Loucy (cell line): ENCODE measurements around the gene ZDHHC20.

Experiments used
- H2AFZ ChIP-seq: fragments of 200-600 bp; sonication (generic); 2 replicates; pipeline ENCODE4 v1.6.0; 2016; ENCODE audit warnings: antibody characterized with exemption, mild to moderate bottlenecking, low read length, moderate library complexity
- H3F3A ChIP-seq: fragments of 200-600 bp; 2 replicates; pipeline ENCODE4 v1.6.0; 2016; ENCODE audit warnings: antibody characterized with exemption, low read depth, mild to moderate bottlenecking
- H3K27me3 ChIP-seq: fragments of 200-600 bp; sonication (generic); 2 replicates; pipeline ENCODE4 v1.6.1; 2014; ENCODE audit warnings: low read length, mild to moderate bottlenecking; ENCODE audit not compliant: insufficient read depth, poor library complexity, severe bottlenecking
- H3K36me3 ChIP-seq: fragments of 200-600 bp; sonication (generic); 2 replicates; pipeline ENCODE4 v1.6.1; 2016; ENCODE audit warnings: low read length; ENCODE audit not compliant: insufficient read depth
- H3K4me1 ChIP-seq: fragments of 200-600 bp; sonication (generic); 2 replicates; pipeline ENCODE4 v1.5.1; 2014; ENCODE audit warnings: low read length, mild to moderate bottlenecking; ENCODE audit not compliant: insufficient read depth, poor library complexity, severe bottlenecking
- H3K4me2 ChIP-seq: fragments of 200-600 bp; sonication (generic); 2 replicates; pipeline ENCODE4 v1.6.0; 2014; ENCODE audit warnings: antibody characterized with exemption, low read length, low read depth, mild to moderate bottlenecking; ENCODE audit not compliant: poor library complexity, severe bottlenecking
- H3K4me3 ChIP-seq: fragments of 200-600 bp; sonication (generic); 2 replicates; pipeline ENCODE4 v1.5.1; 2014; ENCODE audit warnings: low read length, mild to moderate bottlenecking, mixed read lengths; ENCODE audit not compliant: poor library complexity, severe bottlenecking
- H3K79me2 ChIP-seq: fragments of 200-600 bp; sonication (generic); 2 replicates; pipeline ENCODE4 v1.6.1; 2014; ENCODE audit warnings: low read length; ENCODE audit not compliant: insufficient read depth
- H3K9ac ChIP-seq: fragments of 200-600 bp; sonication (generic); 2 replicates; pipeline ENCODE4 v1.6.0; 2014; ENCODE audit warnings: mild to moderate bottlenecking, low read depth, low read length, moderate library complexity; ENCODE audit not compliant: poor library complexity, severe bottlenecking
- H3K9me2 ChIP-seq: fragments of 200-600 bp; sonication (generic); replicated peaks from 2 replicates; pipeline ENCODE4 v1.6.1; 2016; ENCODE audit warnings: low read depth, low read length, mixed read lengths
- H3K9me3 ChIP-seq: fragments of 200-600 bp; sonication (generic); 2 replicates; pipeline ENCODE4 v1.6.1; 2014; ENCODE audit warnings: mild to moderate bottlenecking, antibody characterized with exemption, low read length, low read depth; ENCODE audit not compliant: insufficient read depth
- H4K20me1 ChIP-seq: fragments of 200-600 bp; sonication (generic); 2 replicates; pipeline ENCODE4 v1.6.0; 2014; ENCODE audit warnings: antibody characterized with exemption, low read length, mild to moderate bottlenecking; ENCODE audit not compliant: insufficient read depth, poor library complexity, severe bottlenecking
- CTCF ChIP-seq: fragments of 200-600 bp; sonication (generic); conservative IDR thresholded peaks from 2 replicates; pipeline ENCODE4 v1.5.1; 2014; ENCODE audit warnings: mild to moderate bottlenecking, antibody characterized with exemption, low read length
- EZH2phosphoT487 ChIP-seq: fragments of 200-600 bp; IDR thresholded peaks from 2 replicates; pipeline ENCODE4 v1.6.1; 2018; ENCODE audit warnings: antibody characterized with exemption, mild to moderate bottlenecking, moderate library complexity, borderline replicate concordance

ZDHHC20 gene

DNA sequence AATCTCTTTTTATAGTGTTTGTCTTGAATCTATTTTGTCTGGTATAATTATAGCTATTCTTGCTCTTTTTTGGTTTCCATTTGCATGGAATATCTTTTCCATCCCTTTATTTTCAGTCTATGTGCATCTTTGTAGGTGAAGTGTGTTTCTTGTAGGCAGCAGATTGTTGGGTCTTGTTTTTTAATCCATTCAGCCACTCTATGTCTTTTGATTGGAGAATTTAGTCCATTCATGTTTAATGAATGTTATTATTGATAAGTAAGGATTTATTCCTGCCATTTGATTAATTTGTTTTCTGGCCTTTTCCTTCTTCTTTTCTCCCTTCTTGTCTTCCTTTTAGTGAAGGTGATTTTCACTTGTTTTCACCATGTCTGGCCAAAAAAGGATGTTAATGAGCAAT lies 11.7 kb upstream of the ZDHHC20 start:
- no peaks in the 10 kb centered on the region for H3K27me3 ChIP-seq
- TF ChIP-seq CTCF (no peak), EZH2phosphoT487 (no peak)

DNA sequence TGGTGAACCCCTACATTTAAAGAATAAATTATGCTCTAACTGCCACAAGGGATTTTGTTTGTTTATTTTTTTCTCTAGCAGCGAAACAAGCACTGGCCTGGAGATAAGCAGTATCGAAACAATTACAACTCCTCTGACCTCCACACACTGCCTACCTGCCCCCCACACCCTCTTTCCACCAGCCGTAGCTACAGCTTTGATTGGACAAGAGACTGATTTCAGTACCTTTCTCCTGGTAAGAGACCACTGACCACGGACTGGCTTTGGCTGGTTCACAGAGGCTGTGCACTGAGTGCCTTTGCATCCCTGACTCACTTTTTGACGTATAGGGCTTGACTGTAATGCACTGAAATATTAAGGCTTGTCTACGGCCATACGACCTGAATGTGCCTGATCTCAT lies 7.4 kb upstream of the ZDHHC20 start:
- TF ChIP-seq CTCF (no peak), EZH2phosphoT487 (no peak)
- Histone ChIP-seq H2AFZ (no peak overlapping the region), H3K4me2 (no peak overlapping the region)

More for the DNA sequence above, 11.7 kb upstream of the ZDHHC20 start:
- Histone ChIP-seq H3K4me2 (no peak overlapping the region), H3K4me1 (no peaks in the 10 kb centered on the region), H3K4me3 (no peak overlapping the region), H3K36me3 (no peaks in the 10 kb centered on the region), H3K9me2 (no peaks in the 10 kb centered on the region), H3K9ac (no peak overlapping the region), H3K79me2 (no peaks in the 10 kb centered on the region), H4K20me1 (no peaks in the 10 kb centered on the region), H2AFZ (no peak overlapping the region), H3K9me3 (no peaks in the 10 kb centered on the region; the same call in 1 of the 2 replicates), H3F3A (no peaks in the 10 kb centered on the region)

GRCh38 chr13:21465710-21466160 lies 6.6 kb upstream of the ZDHHC20 start:
- no peaks in the 10 kb centered on the region for H3K27me3 ChIP-seq
- TF ChIP-seq CTCF, result no peak
- no peak for TF ChIP-seq EZH2phosphoT487
- no peak overlapping the region for H2AFZ ChIP-seq
- H3K4me1 ChIP-seq, result no peaks in the 10 kb centered on the region
- H3K36me3 ChIP-seq, result no peaks in the 10 kb centered on the region
- H4K20me1 ChIP-seq, result no peaks in the 10 kb centered on the region
- H3K9ac ChIP-seq, result no peak overlapping the region
- no peaks in the 10 kb centered on the region; the same call in 1 of the 2 replicates for H3K9me3 ChIP-seq
- no peak overlapping the region for H3K4me2 ChIP-seq
- no peaks in the 10 kb centered on the region for H3F3A ChIP-seq
- H3K4me3 ChIP-seq, result no peak overlapping the region
- no peaks in the 10 kb centered on the region for H3K79me2 ChIP-seq
- no peaks in the 10 kb centered on the region for H3K9me2 ChIP-seq

More for the DNA sequence above, 7.4 kb upstream of the ZDHHC20 start:
- Histone ChIP-seq H4K20me1 (no peaks in the 10 kb centered on the region), H3K79me2 (no peaks in the 10 kb centered on the region), H3K4me3 (no peak overlapping the region), H3K36me3 (no peaks in the 10 kb centered on the region), H3F3A (no peaks in the 10 kb centered on the region), H3K9me3 (no peaks in the 10 kb centered on the region; the same call in 1 of the 2 replicates), H3K9ac (no peak overlapping the region), H3K4me1 (no peaks in the 10 kb centered on the region), H3K9me2 (no peaks in the 10 kb centered on the region), H3K27me3 (no peaks in the 10 kb centered on the region)
